Right cardiac atrium (tissue), 5 donors: Measurements from ENCODE around the gene USP22. TPM values are rescaled to one million over a fixed set of nuclear protein-coding genes. Genes with fewer than 3 reads are reported as not detected.

ENCODE experiments used
- ATAC-seq, 2 donors: fragments of 200-7000 bp; cut with Tn5 transposase; one replicate each; pipeline versions ENCODE4 v1.8.0 to v1.9.1; 2020; ENCODE audit warnings: moderate library complexity in 2 of 2, mild to moderate bottlenecking in 1 of 2
- DNase-seq, 3 donors: peaks; one replicate each; pipeline ENCODE4 v3.0.0-alpha.2; 2020
- H3K27ac ChIP-seq: one replicate; pipeline ENCODE4 v1.5.1; 2013; ENCODE audit warnings: mild to moderate bottlenecking, low read length, control low read depth, moderate library complexity
- H3K27me3 ChIP-seq: one replicate; pipeline ENCODE4 v1.6.1; 2013; ENCODE audit not compliant: control insufficient read depth, insufficient read depth
- H3K4me1 ChIP-seq: one replicate; pipeline ENCODE4 v1.6.1; 2013; ENCODE audit warnings: low read length; ENCODE audit not compliant: control insufficient read depth, insufficient read depth
- H3K4me3 ChIP-seq: one replicate; pipeline ENCODE4 v1.5.1; 2013; ENCODE audit warnings: low read length, control low read depth
- H3K9me3 ChIP-seq: one replicate; pipeline ENCODE4 v1.6.1; 2013; ENCODE audit warnings: low read length; ENCODE audit not compliant: control insufficient read depth
- WGBS: extraction: QIAGEN DNeasy Blood & Tissue Kit; methylation state at CpG from one replicate; pipeline ENCODE4 v1.1.7; 2013; 5-methylcytosine and 5-hydroxymethylcytosine counted together
- intact Hi-C, 4 donors: fragments of 100-400 bp; cut with DNase I; formaldehyde crosslinking; loops; one replicate each; pipeline versions ENCODE4 v1.11.0 to v1.14.0; 2022 to 2023
- polyA plus RNA-seq: library from polyadenylated mRNA; stranded (reverse); fragments of 200-250 nt; gene quantifications from one replicate; pipeline ENCODE4 v1.2.3, GENCODE V29; 2013
- total RNA-seq, 4 donors: library from RNA; stranded (reverse); fragmentation: NEBNext Ultra II Directional; extraction: Animal tissue kit (Norgen Biotek cat#: 25700); gene quantifications; one replicate each; pipeline ENCODE4 v1.2.1, GENCODE V29; 2021
- donor health status: healthy with polysubstance abuse.
- donor health status: DM: no; HTN: yes; CAD: no.
- donor health status: DM: no; HTN: no; CAD: no.
- donor health status: DM: no; HTN: yes; CAD: no; lungs with severe emphysema.
- donor health status: DM: yes; HTN: yes; CAD: no.

USP22 gene
- total and polyA plus RNA-seq, 5 donors: 52.2 to 175 (median 165) TPM

- Histone ChIP-seq H3K4me1 (no peaks in the 10 kb centered on the region), H3K27me3 (no peaks in the 10 kb centered on the region), H3K4me3 (no peak overlapping the region), H3K27ac (no peak overlapping the region), H3K9me3 (no peaks in the 10 kb centered on the region)
- WGBS: 80% methylated on average over 13 of the region's 13 CpGs
- no peak for DNase-seq
- no peak for ATAC-seq
- intact Hi-C loops: no loop called here
Observed at GRCh38 chr17:21008160-21008915, 34.5 kb downstream of the USP22 start.

- Histone ChIP-seq H3K27ac (peak overlapping the region; percentile 8), H3K27me3 (no peaks in the 10 kb centered on the region), H3K9me3 (no peaks in the 10 kb centered on the region), H3K4me3 (no peak overlapping the region), H3K4me1 (no peaks in the 10 kb centered on the region)
- intact Hi-C loops: no loop called here
- peak in 1 of 3 donors; percentile 38 for DNase-seq
- 77% methylated on average over 9 of the region's 9 CpGs for WGBS
- ATAC-seq: no peak
Observed at GRCh38 chr17:21007646-21008045, 35.2 kb downstream of the USP22 start.

GRCh38 chr17:21005803-21006202, 37.0 kb downstream of the USP22 start:
- intact Hi-C loops: no loop called here
- no peak for DNase-seq
- Histone ChIP-seq H3K4me1 (no peaks in the 10 kb centered on the region), H3K27ac (no peak overlapping the region), H3K9me3 (no peaks in the 10 kb centered on the region), H3K27me3 (no peaks in the 10 kb centered on the region), H3K4me3 (no peak overlapping the region)
- 50% methylated on average over 5 of the region's 5 CpGs for WGBS
- ATAC-seq: no peak

GRCh38 chr17:21005367-21005766, 37.4 kb downstream of the USP22 start:
- no peaks in the 10 kb centered on the region for H3K9me3 ChIP-seq
- H3K27ac ChIP-seq: no peak overlapping the region
- ATAC-seq: no peak
- no peaks in the 10 kb centered on the region for H3K4me1 ChIP-seq
- no peak for DNase-seq
- no peak overlapping the region for H3K4me3 ChIP-seq
- no peaks in the 10 kb centered on the region for H3K27me3 ChIP-seq
- intact Hi-C loops: no loop called here
- whole genome bisulfite sequencing: 40% methylated on average over 4 of the region's 4 CpGs

- Histone ChIP-seq H3K27ac (no peak overlapping the region), H3K27me3 (no peaks in the 10 kb centered on the region), H3K4me3 (no peak overlapping the region), H3K9me3 (no peaks in the 10 kb centered on the region), H3K4me1 (peaks cover under 1% of the 10 kb centered on the region)
- WGBS: 63% methylated on average over 26 of the region's 26 CpGs
- intact Hi-C loops: no loop called here
- DNase-seq (no peak), ATAC-seq (no peak)
Observed at GRCh38 chr17:21004016-21004930, 38.5 kb downstream of the USP22 start.

GRCh38 chr17:21003007-21003621, 39.7 kb downstream of the USP22 start:
- H3K4me1 ChIP-seq: peaks cover 6% of the 10 kb centered on the region
- ATAC-seq (no peak), DNase-seq (no peak)
- intact Hi-C loops: no loop called here
- no peak overlapping the region for H3K4me3 ChIP-seq
- H3K27me3 ChIP-seq: no peaks in the 10 kb centered on the region
- peak overlapping the region; percentile 8 for H3K27ac ChIP-seq
- no peaks in the 10 kb centered on the region for H3K9me3 ChIP-seq
- 74% methylated on average over 11 of the region's 11 CpGs for WGBS

GRCh38 chr17:21002309-21003006, 40.4 kb downstream of the USP22 start:
- intact Hi-C loops: no loop called here
- H3K27ac ChIP-seq: no peak overlapping the region
- ATAC-seq (no peak), DNase-seq (no peak)
- peaks cover 6% of the 10 kb centered on the region for H3K4me1 ChIP-seq
- 83% methylated on average over 26 of the region's 26 CpGs for WGBS
- H3K27me3 ChIP-seq: no peaks in the 10 kb centered on the region
- no peak overlapping the region for H3K4me3 ChIP-seq
- H3K9me3 ChIP-seq: no peaks in the 10 kb centered on the region

GRCh38 chr17:21001813-21002221, 41.0 kb downstream of the USP22 start:
- Histone ChIP-seq H3K27ac (no peak overlapping the region), H3K4me1 (peaks cover 6% of the 10 kb centered on the region), H3K4me3 (no peak overlapping the region), H3K9me3 (no peaks in the 10 kb centered on the region), H3K27me3 (no peaks in the 10 kb centered on the region)
- ATAC-seq: no peak
- DNase-seq: no peak
- 56% methylated on average over 12 of the region's 12 CpGs for WGBS
- intact Hi-C loops: no loop called here

GRCh38 chr17:21001111-21001812, 41.5 kb downstream of the USP22 start:
- no peak for DNase-seq
- H3K4me1 ChIP-seq: peaks cover 6% of the 10 kb centered on the region
- no peak for ATAC-seq
- intact Hi-C loops: no loop called here
- H3K27ac ChIP-seq: no peak overlapping the region
- H3K27me3 ChIP-seq: no peaks in the 10 kb centered on the region
- H3K4me3 ChIP-seq: no peak overlapping the region
- WGBS: 56% methylated on average over 7 of the region's 7 CpGs
- no peaks in the 10 kb centered on the region for H3K9me3 ChIP-seq

- Histone ChIP-seq H3K9me3 (no peaks in the 10 kb centered on the region), H3K27ac (peak overlapping the region; percentile 21), H3K4me3 (no peak overlapping the region), H3K27me3 (no peaks in the 10 kb centered on the region), H3K4me1 (peaks cover 6% of the 10 kb centered on the region)
- DNase-seq (no peak), ATAC-seq (no peak)
- 81% methylated on average over 13 of the region's 13 CpGs for WGBS
- intact Hi-C loops: loop anchor here in 1 of 4 donors (10.0 kb wide), 1 partner anchor 85 kb away; no protein-coding TSS in a partner anchor
Observed at GRCh38 chr17:20999841-21000532, 42.8 kb downstream of the USP22 start.
